ENCODE results near the gene ZNF197. TPM values are rescaled to one million over a fixed set of nuclear protein-coding genes. Genes with fewer than 3 reads are reported as not detected.

ZNF197 gene
- total RNA-seq, 1 experiment from 2014 or later = 17.5 TPM

DNA sequence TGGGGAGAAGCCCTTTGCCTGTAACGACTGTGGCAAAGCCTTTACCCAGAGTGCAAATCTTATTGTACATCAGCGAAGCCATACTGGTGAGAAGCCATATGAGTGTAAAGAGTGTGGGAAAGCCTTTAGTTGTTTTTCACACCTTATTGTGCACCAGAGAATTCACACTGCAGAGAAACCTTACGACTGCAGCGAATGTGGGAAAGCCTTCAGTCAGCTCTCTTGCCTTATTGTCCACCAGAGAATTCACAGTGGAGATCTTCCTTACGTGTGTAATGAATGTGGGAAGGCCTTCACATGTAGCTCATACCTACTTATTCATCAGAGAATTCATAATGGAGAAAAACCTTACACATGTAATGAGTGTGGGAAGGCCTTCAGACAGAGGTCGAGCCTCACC lies 34.6 kb downstream of the ZNF197 start:
- no CpG with 5 or more reads among the region's 6 CpGs for WGBS (ENCODE audit: extremely low coverage, insufficient read length, low lambda C conversion rate)
- H4K20me1 ChIP-seq (ENCODE audit: control insufficient read depth, insufficient read depth, insufficient read length) = no peaks in the 10 kb centered on the region
- H3K79me1 ChIP-seq (ENCODE audit: insufficient read depth, low read depth, low read length, poor library complexity, severe bottlenecking) = no peaks in the 10 kb centered on the region
- TF ChIP-seq, protein P1, sequence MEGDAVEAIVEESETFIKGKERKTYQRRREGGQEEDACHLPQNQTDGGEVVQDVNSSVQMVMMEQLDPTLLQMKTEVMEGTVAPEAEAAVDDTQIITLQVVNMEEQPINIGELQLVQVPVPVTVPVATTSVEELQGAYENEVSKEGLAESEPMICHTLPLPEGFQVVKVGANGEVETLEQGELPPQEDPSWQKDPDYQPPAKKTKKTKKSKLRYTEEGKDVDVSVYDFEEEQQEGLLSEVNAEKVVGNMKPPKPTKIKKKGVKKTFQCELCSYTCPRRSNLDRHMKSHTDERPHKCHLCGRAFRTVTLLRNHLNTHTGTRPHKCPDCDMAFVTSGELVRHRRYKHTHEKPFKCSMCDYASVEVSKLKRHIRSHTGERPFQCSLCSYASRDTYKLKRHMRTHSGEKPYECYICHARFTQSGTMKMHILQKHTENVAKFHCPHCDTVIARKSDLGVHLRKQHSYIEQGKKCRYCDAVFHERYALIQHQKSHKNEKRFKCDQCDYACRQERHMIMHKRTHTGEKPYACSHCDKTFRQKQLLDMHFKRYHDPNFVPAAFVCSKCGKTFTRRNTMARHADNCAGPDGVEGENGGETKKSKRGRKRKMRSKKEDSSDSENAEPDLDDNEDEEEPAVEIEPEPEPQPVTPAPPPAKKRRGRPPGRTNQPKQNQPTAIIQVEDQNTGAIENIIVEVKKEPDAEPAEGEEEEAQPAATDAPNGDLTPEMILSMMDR (conservative IDR thresholded peaks at IDR 0.05) = no peak
- H4K91ac ChIP-seq (ENCODE audit: insufficient read length, low read depth, low read length) = no peak overlapping the region
- H4K5ac ChIP-seq (ENCODE audit: insufficient read length, low read depth, low read length) = no peak overlapping the region
- no peak overlapping the region for H3K4me2 ChIP-seq (ENCODE audit: insufficient read depth, insufficient read length, low read length)
- H3K27me3 ChIP-seq (ENCODE audit: insufficient read depth, low read length) = no peaks in the 10 kb centered on the region
- H4K8ac ChIP-seq (replicated peaks; ENCODE audit: insufficient read length, low read depth, low read length) = no peak overlapping the region
- H3K56ac ChIP-seq (ENCODE audit: insufficient read length, low read depth, low read length) = no peak overlapping the region
- no peak overlapping the region for H2BK20ac ChIP-seq (ENCODE audit: low read depth, low read length, poor library complexity, severe bottlenecking)
- no peaks in the 10 kb centered on the region for H3K27me3 Mint-ChIP-seq (ENCODE audit: low read depth)
- no peak overlapping the region for H2BK120ac ChIP-seq (ENCODE audit: low read depth, low read length, poor library complexity, severe bottlenecking)
- no peak overlapping the region for H2BK5ac ChIP-seq (ENCODE audit: insufficient read length, low read length)
- H3K27ac ChIP-seq (ENCODE audit: insufficient read length, low read depth, low read length) = no peak overlapping the region
- no peak overlapping the region for H3K4me3 Mint-ChIP-seq
- no peak overlapping the region for H3K4ac ChIP-seq (ENCODE audit: low read depth, low read length)
- H3K14ac ChIP-seq (ENCODE audit: insufficient read depth, low read length) = no peak overlapping the region
- H2BK15ac ChIP-seq (ENCODE audit: low read depth, low read length) = no peak overlapping the region
- H3K9me3 Mint-ChIP-seq = peaks cover 0 to 10% of the 10 kb centered on the region in 2 experiments; a peak in 4 of 5 replicates
- no peak overlapping the region for H2AFZ ChIP-seq (ENCODE audit: low read length)
- H2AK5ac ChIP-seq (ENCODE audit: insufficient read length, low read length) = no peak overlapping the region
- H3K23ac ChIP-seq (ENCODE audit: insufficient read length, low read depth, low read length) = no peak overlapping the region
- no peaks in the 10 kb centered on the region for H3K4me1 ChIP-seq (ENCODE audit: insufficient read depth, low read length)
- no peaks in the 10 kb centered on the region for H3K9me3 ChIP-seq (ENCODE audit: control insufficient read depth, low read depth, low read length)
- no peaks in the 10 kb centered on the region for H3K4me1 Mint-ChIP-seq
- no peaks in the 10 kb centered on the region for H3K23me2 ChIP-seq (ENCODE audit: insufficient read length, low read depth, low read length, poor library complexity, severe bottlenecking)
- H3K36me3 Mint-ChIP-seq (ENCODE audit: insufficient read depth in 1 of 3, low read depth in 3 of 3) = peaks cover 58 to 69% (median 62%) of the 10 kb centered on the region in 3 experiments
- H3K9ac ChIP-seq (ENCODE audit: extremely low read depth, insufficient read length, low read length) = no peak overlapping the region
- DNase-seq = no peak
- no peaks in the 10 kb centered on the region for H3K79me2 ChIP-seq (ENCODE audit: insufficient read depth, low read length)
- H3K18ac ChIP-seq (ENCODE audit: insufficient read length, low read depth, low read length) = no peak overlapping the region
- no peak overlapping the region for H2BK12ac ChIP-seq (ENCODE audit: insufficient read length, low read depth, low read length)
- no peak overlapping the region for H3K27ac Mint-ChIP-seq
- H3T11ph ChIP-seq (ENCODE audit: low read length) = no peak overlapping the region

All from H9 (cell line).